VCaP (cell line): ENCODE data around the gene EIF4G2.

Experiments used
- H3K27ac ChIP-seq: fragments of 450-650 bp; 2 replicates; pipeline ENCODE4 v1.5.1; 2017
- CTCF ChIP-seq: fragments of 450-650 bp; conservative IDR thresholded peaks from 2 replicates; pipeline ENCODE4 v1.5.1; 2017; ENCODE audit warnings: mild to moderate bottlenecking, moderate library complexity

Gene EIF4G2

DNA sequence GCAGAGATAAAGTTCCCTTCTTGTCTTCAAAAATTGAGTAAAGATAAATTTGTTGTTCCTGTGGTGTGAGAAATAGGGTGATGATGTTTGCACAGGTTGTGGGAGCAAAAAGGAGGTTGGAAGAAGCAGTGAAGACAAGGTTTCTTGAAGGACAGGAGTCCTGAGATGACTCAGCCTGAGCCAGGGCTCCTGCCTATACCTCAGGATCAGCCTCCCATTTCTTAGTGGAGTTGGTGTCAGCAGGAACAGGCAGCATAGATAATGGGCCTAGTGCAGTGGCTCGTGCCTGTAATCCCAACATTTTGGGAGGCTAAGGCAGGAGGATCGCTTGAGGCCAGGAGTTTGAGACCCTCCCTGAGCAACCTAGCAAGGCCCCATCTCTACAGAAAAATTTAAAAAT lies 28.7 kb downstream of the EIF4G2 start:
- no peak overlapping the region for H3K27ac ChIP-seq
- TF ChIP-seq CTCF: no peak

DNA sequence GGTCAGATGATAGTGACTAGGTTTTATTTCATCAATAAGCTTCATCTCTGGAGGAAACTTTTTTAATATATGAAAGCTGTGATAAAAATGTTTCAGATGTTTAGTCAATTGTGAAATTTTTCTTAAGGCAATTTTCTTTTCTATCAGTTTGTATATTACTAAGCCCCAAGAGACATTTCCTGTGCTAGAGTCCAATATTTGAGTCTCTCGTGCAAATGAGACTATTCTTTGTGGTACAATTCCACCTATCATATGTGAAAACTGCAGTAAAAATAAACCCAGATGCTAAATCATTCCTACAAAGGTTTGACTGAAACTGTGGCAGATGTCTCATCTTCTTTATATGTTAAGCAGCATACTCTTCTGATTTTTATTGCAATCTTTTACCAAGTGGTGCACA lies 29.6 kb downstream of the EIF4G2 start:
- peak overlapping the region; percentile 80; the same call in 1 of the 2 replicates for H3K27ac ChIP-seq
- TF ChIP-seq CTCF: no peak

DNA sequence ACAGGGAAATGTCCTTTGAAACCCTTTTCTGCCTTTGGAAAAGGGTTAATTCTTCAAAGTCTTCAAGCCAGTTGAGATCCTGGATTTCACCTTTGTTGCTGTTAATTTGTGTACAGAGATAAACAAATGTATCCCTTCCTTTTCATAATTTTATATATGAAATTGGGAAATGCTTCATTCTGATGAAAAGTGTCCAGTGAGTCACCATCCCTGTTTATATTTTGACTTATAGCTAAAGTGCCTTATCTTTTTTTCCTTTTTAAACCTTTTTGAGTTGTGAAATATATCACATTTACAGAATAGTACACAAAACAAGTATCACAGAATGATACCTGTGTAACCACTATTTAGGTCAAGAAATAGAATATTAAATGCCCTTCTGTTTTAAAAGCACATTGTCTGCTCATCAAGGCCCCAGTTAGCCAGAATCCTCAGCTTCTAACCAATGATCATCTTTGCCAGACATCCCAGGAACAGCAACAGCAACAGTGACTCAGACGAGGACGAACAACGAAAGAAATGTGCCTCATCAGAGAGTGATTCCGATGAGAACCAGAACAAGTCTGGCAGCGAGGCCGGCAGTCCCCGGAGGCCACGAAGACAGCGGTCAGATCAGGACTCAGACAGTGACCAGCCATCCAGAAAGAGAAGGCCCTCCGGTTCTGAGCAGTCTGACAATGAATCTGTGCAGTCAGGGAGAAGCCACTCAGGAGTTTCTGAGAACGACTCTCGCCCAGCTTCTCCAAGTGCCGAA lies 30.3 kb downstream of the EIF4G2 start:
- TF ChIP-seq CTCF: no peak
- peak overlapping the region; percentile 80 for H3K27ac ChIP-seq

DNA sequence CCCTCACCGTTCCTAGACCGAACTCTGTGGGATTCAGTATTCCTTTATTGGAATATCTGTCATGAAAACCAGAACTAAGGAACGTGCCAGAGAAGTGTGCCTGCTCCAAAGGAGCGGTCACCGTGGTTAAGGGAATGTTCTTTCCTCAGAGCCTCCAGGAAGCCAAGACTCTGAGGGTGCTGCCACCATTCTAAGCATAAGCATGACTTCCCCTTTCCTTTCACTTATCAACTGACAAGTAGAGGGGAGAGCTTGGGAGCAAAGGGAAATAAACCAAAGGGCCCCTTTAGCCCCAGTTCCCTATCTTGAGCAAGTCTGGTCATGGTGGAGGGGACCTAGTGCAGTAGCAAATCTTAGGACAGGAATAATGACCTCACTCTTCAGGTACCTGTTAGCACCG lies 30.9 kb downstream of the EIF4G2 start:
- TF ChIP-seq CTCF: no peak
- peak overlapping the region; percentile 80 for H3K27ac ChIP-seq

GRCh38 chr11:10777393-10777793 lies 31.3 kb downstream of the EIF4G2 start:
- peak overlapping the region; percentile 80 for H3K27ac ChIP-seq
- TF ChIP-seq CTCF: no peak

DNA sequence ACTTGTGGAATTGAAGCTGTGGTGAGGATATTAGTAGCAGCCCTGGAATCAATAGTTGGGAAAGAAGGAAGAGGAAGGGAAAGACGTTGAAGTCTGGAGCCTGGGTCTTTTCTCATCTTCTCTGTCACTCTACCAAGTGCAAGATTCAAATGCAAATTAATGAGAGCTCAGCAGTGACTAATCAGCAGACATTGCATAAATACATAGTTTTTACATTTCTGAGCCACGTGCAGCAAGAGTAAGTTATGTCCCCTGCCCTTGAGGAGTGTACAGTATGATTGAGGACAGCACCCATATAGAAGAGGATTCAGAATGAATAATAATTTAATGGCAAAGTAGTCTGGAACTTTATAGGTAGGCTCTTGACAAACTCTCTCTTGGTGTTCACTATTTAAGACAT lies 33.9 kb downstream of the EIF4G2 start:
- no peak overlapping the region for H3K27ac ChIP-seq
- no peak for TF ChIP-seq CTCF

DNA sequence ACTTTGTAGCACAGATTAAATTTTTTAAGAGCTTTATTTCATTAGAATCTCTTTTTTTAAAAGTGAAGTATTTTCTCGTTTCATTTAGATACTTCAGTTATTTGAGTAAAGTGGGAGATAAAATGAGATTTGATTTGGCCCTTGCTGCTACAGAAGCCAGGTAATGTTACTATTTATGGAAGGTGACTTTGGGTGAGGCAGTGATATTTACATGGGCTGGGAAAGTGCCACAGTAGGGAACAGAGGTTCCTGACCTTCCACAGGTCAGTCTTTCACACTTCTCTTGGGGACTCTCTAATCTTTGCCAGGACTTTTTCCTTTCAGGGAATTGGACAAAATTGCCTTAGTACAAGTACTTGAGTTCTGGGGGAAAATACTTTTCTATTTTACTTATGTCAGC lies 37.3 kb downstream of the EIF4G2 start:
- no peak for TF ChIP-seq CTCF
- no peak overlapping the region for H3K27ac ChIP-seq
